SK-N-SH (cell line): ENCODE data around the gene TMEM63C. TPM values are rescaled to one million over a fixed set of nuclear protein-coding genes. Genes with fewer than 3 reads are reported as not detected.

ENCODE experiments used
- CTCF ChIA-PET: fragments of 300-600, 350-600 bp; formaldehyde crosslinking; extraction: SDS; loops from one replicate; lab custom pipeline; 2021; lab: Yijun Ruan, JAX
- POLR2A ChIA-PET: fragments of 350-600 bp; sonication (Branson Sonifier 250); formaldehyde crosslinking; extraction: SDS; loops from one replicate; lab custom pipeline; 2020; ENCODE audit warnings: antibody characterized with exemption, inconsistent platforms; lab: Yijun Ruan, JAX
- DNase-seq: peaks from one replicate; pipeline ENCODE4 v3.0.0; 2012
- H2AFZ ChIP-seq: fragments of 200-600 bp; sonication (generic); 2 replicates; pipeline ENCODE4 v1.8.1; 2016; ENCODE audit warnings: antibody characterized with exemption, mild to moderate bottlenecking, low read depth
- H3F3A ChIP-seq: fragments of 200-600 bp; sonication (generic); replicated peaks from 2 replicates; pipeline ENCODE3; 2016; ENCODE audit warnings: antibody characterized with exemption, mild to moderate bottlenecking; ENCODE audit not compliant: insufficient read depth
- H3K27ac ChIP-seq, 2 experiments: fragments of 200-500 bp in 1 of 2; fragments of 200-600 bp in 1 of 2; sonication (Bioruptor generic) in 1 of 2; sonication (generic), shearing (Covaris generic) in 1 of 2; 2 replicates each; pipeline versions ENCODE4 v1.5.1 to v1.6.1; 2014 to 2016; ENCODE audit warnings: low read depth in 2 of 2, inconsistent platforms in 1 of 2, low read length in 1 of 2, mild to moderate bottlenecking in 1 of 2, mixed read lengths in 1 of 2
- H3K27me3 ChIP-seq: fragments of 200-600 bp; sonication (generic), shearing (Covaris generic); 2 replicates; pipeline ENCODE4 v1.6.1; 2016; ENCODE audit warnings: mixed run types; ENCODE audit not compliant: insufficient read depth
- H3K36me3 ChIP-seq, 2 experiments: fragments of 200-500 bp in 1 of 2; fragments of 200-600 bp in 1 of 2; sonication (Bioruptor generic) in 1 of 2; sonication (generic) in 1 of 2; replicated peaks in 1 of 2; 2 replicates each; pipeline versions ENCODE3 to v1.5.1; 2014 to 2016; ENCODE audit warnings: low read length in 1 of 2, mild to moderate bottlenecking in 1 of 2; ENCODE audit not compliant: insufficient read depth in 2 of 2, control insufficient read depth in 1 of 2
- H3K4me1 ChIP-seq, 2 experiments: fragments of 200-500 bp in 1 of 2; fragments of 200-600 bp in 1 of 2; sonication (Bioruptor generic) in 1 of 2; sonication (generic), shearing (Covaris generic) in 1 of 2; 2 replicates each; pipeline versions ENCODE4 v1.5.1 to v1.6.1; 2014 to 2016; ENCODE audit warnings: low read depth in 1 of 2, low read length in 1 of 2, mixed run types in 1 of 2; ENCODE audit not compliant: insufficient read depth in 2 of 2, control insufficient read depth in 1 of 2
- H3K4me2 ChIP-seq: fragments of 200-600 bp; sonication (generic), shearing (Covaris generic); 2 replicates; pipeline ENCODE4 v1.6.1; 2017; ENCODE audit warnings: mixed run types
- H3K4me3 ChIP-seq, 2 experiments: fragments of 200-500 bp in 1 of 2; fragments of 200-600 bp in 1 of 2; sonication (Bioruptor generic) in 1 of 2; sonication (generic), shearing (Covaris generic) in 1 of 2; 2 replicates each; pipeline versions ENCODE4 v1.5.1 to v1.8.1; 2014 to 2016; ENCODE audit warnings: low read depth in 2 of 2, inconsistent platforms in 1 of 2, low read length in 1 of 2, mild to moderate bottlenecking in 1 of 2, mixed read lengths in 1 of 2, moderate library complexity in 1 of 2
- H3K79me2 ChIP-seq: fragments of 200-600 bp; sonication (generic); 2 replicates; pipeline ENCODE4 v1.8.1; 2017; ENCODE audit warnings: mild to moderate bottlenecking; ENCODE audit not compliant: insufficient read depth
- H3K9ac ChIP-seq: fragments of 200-600 bp; sonication (generic); 2 replicates; pipeline ENCODE4 v1.6.1; 2017; ENCODE audit warnings: mixed run types
- H3K9me2 ChIP-seq: fragments of 200-600 bp; sonication (generic); 2 replicates; pipeline ENCODE4 v1.6.1; 2017; ENCODE audit warnings: mixed run types
- H3K9me3 ChIP-seq: fragments of 200-600 bp; sonication (generic); 2 replicates; pipeline ENCODE4 v1.6.1; 2017; ENCODE audit warnings: mixed run types, mild to moderate bottlenecking, moderate library complexity
- H4K20me1 ChIP-seq: fragments of 200-600 bp; sonication (generic); 2 replicates; pipeline ENCODE4 v1.6.1; 2017; ENCODE audit warnings: mild to moderate bottlenecking, mixed run types; ENCODE audit not compliant: insufficient read depth
- ELF1 ChIP-seq: IDR thresholded peaks from 2 replicates; pipeline ENCODE4 v1.4.0; 2012
- FOSL2 ChIP-seq: IDR thresholded peaks from 2 replicates; pipeline ENCODE4 v1.4.0; 2012; ENCODE audit warnings: low read depth, mild to moderate bottlenecking, moderate library complexity, borderline replicate concordance
- FOXJ3 ChIP-seq: sonication (generic); formaldehyde crosslinking; IDR thresholded peaks from 2 replicates; pipeline ENCODE4 v1.5.1; 2020; ENCODE audit warnings: mild to moderate bottlenecking, missing genetic modification reagents
- MAX ChIP-seq: IDR thresholded peaks from 2 replicates; pipeline ENCODE4 v1.4.0; 2012; ENCODE audit warnings: low read depth
- NRF1 ChIP-seq: IDR thresholded peaks from 2 replicates; pipeline ENCODE4 v1.6.1; 2012; ENCODE audit warnings: low read depth, mild to moderate bottlenecking, low read length
- PBX3 ChIP-seq: IDR thresholded peaks from 2 replicates; pipeline ENCODE4; 2012
- POLR2AphosphoS5 ChIP-seq: IDR thresholded peaks from 2 replicates; pipeline ENCODE4 v1.6.1; 2012; ENCODE audit warnings: low read depth, low read length
- RAD21 ChIP-seq: IDR thresholded peaks from 2 replicates; pipeline ENCODE4 v1.6.1; 2012; ENCODE audit warnings: mild to moderate bottlenecking, low read length
- RFX5 ChIP-seq: IDR thresholded peaks from 2 replicates; pipeline ENCODE4 v1.6.1; 2012; ENCODE audit warnings: mild to moderate bottlenecking, improper control_type of control experiment, low read length
- RXRA ChIP-seq: IDR thresholded peaks from 2 replicates; pipeline ENCODE4 v1.4.0; 2012; ENCODE audit warnings: low read depth, mild to moderate bottlenecking, borderline replicate concordance
- TAF1 ChIP-seq: IDR thresholded peaks from 2 replicates; pipeline ENCODE4 v1.6.1; 2012; ENCODE audit warnings: low read depth, mild to moderate bottlenecking, low read length, moderate library complexity, borderline replicate concordance
- TEAD4 ChIP-seq: IDR thresholded peaks from 2 replicates; pipeline ENCODE4 v1.4.0; 2012; ENCODE audit warnings: mild to moderate bottlenecking, borderline replicate concordance; ENCODE audit not compliant: insufficient read depth
- YY1 ChIP-seq: IDR thresholded peaks from 2 replicates; pipeline ENCODE4 v1.4.0; 2012; ENCODE audit warnings: low read depth, mild to moderate bottlenecking
- ZBTB33 ChIP-seq: IDR thresholded peaks from 2 replicates; pipeline ENCODE4 v1.4.0; 2012; ENCODE audit warnings: low read depth, borderline replicate concordance
- WGBS: methylation state at CpG from one replicate; pipeline ENCODE4 v1.1.6; 2017; ENCODE audit warnings: low lambda C conversion rate; 5-methylcytosine and 5-hydroxymethylcytosine counted together
- polyA plus RNA-seq, 3 experiments: library from polyadenylated mRNA; depleted of rRNA; stranded (reverse); fragments of >200 nt; gene quantifications; 2 replicates each; pipeline ENCODE4 v1.2.3, GENCODE V29; 2012

Gene TMEM63C
- polyA plus RNA-seq, 1 of the 3 experiments (the other 2 are of a cell fraction), result 0.25 TPM

GRCh38 chr14:77189479-77189878 is 7.9 kb downstream of the TMEM63C start:
- no peak overlapping the region for H3K9ac ChIP-seq
- ChIA-PET POLR2A (no interaction called here), CTCF (interaction anchor here (2.2 kb wide), 1 partner anchor 38 kb away, joined by 13 read pairs; no protein-coding TSS in a partner anchor)
- no peaks in the 10 kb centered on the region for H3K9me2 ChIP-seq
- H4K20me1 ChIP-seq, result no peaks in the 10 kb centered on the region
- H3K4me2 ChIP-seq, result no peak overlapping the region
- peaks cover 0 to 2% of the 10 kb centered on the region in 2 experiments; a peak in 1 of 4 replicates for H3K4me1 ChIP-seq
- H3F3A ChIP-seq, result no peaks in the 10 kb centered on the region
- no peak for DNase-seq
- no peak for TF ChIP-seq RXRA
- TF ChIP-seq FOXJ3 (CRISPR knock-in tag), result no peak
- no peak for TF ChIP-seq ZBTB33
- TF ChIP-seq NRF1, result no peak
- no peak for TF ChIP-seq PBX3
- no peak for TF ChIP-seq TEAD4
- no peak for TF ChIP-seq YY1
- TF ChIP-seq MAX, result no peak
- TF ChIP-seq TAF1, result no peak
- TF ChIP-seq POLR2AphosphoS5, result no peak
- no peak overlapping the region for H3K27ac ChIP-seq
- no peaks in the 10 kb centered on the region for H3K9me3 ChIP-seq
- H3K27me3 ChIP-seq, result peaks cover 8% of the 10 kb centered on the region; the same call in 1 of the 2 replicates
- H3K79me2 ChIP-seq, result no peaks in the 10 kb centered on the region
- H3K36me3 ChIP-seq, result no peaks in the 10 kb centered on the region
- no peak overlapping the region for H2AFZ ChIP-seq
- no peak overlapping the region for H3K4me3 ChIP-seq
- 61% methylated on average over 4 of the region's 4 CpGs for WGBS

- H3K79me2 ChIP-seq, result no peaks in the 10 kb centered on the region
- H3K9ac ChIP-seq, result no peak overlapping the region
- no peak overlapping the region for H3K4me2 ChIP-seq
- no peak for TF ChIP-seq NRF1
- no peak for TF ChIP-seq FOSL2
- TF ChIP-seq ELF1, result no peak
- no peak for TF ChIP-seq MAX
- TF ChIP-seq TAF1, result no peak
- TF ChIP-seq POLR2AphosphoS5, result no peak
- no peak for TF ChIP-seq RFX5
- no peak for TF ChIP-seq RAD21
- no peak for TF ChIP-seq FOXJ3 (CRISPR knock-in tag)
- no peak overlapping the region for H3K4me3 ChIP-seq
- DNase-seq, result peak; percentile 3
- no peaks in the 10 kb centered on the region for H3F3A ChIP-seq
- H3K9me3 ChIP-seq, result no peaks in the 10 kb centered on the region
- no peak overlapping the region for H3K27ac ChIP-seq
- CTCF ChIA-PET, result interaction anchor here (0.8 to 2.2 kb wide), 3 partner anchors 9 to 39 kb away, joined by 3 to 13 read pairs (median 7); partner anchors contain the start of gene TMEM63C
- H3K9me2 ChIP-seq, result no peaks in the 10 kb centered on the region
- no peak overlapping the region for H2AFZ ChIP-seq
- no peaks in the 10 kb centered on the region for H4K20me1 ChIP-seq
- POLR2A ChIA-PET, result no interaction called here
- no peaks in the 10 kb centered on the region for H3K36me3 ChIP-seq
- 17% methylated on average over 1 of the region's 1 CpG for WGBS
- peaks cover 8% of the 10 kb centered on the region; the same call in 1 of the 2 replicates for H3K27me3 ChIP-seq
- peaks cover 0 to 2% of the 10 kb centered on the region in 2 experiments; a peak in 1 of 4 replicates for H3K4me1 ChIP-seq
These were observed 9.4 kb downstream of the TMEM63C start for GRCh38 chr14:77190977-77191376.
